Medulla oblongata (tissue), 1 donor: ENCODE measurements around the gene GABRG3.
"Not testable (repeated sequence)": the region's sequence is repeated elsewhere in the genome, so short reads cannot be mapped to it uniquely, and the experiment has no call there.

Experiments used
- DNase-seq: peaks from one replicate; pipeline ENCODE4 v3.0.0-alpha.2; 2015; ENCODE audit errors: extremely low spot score

Gene GABRG3

DNA sequence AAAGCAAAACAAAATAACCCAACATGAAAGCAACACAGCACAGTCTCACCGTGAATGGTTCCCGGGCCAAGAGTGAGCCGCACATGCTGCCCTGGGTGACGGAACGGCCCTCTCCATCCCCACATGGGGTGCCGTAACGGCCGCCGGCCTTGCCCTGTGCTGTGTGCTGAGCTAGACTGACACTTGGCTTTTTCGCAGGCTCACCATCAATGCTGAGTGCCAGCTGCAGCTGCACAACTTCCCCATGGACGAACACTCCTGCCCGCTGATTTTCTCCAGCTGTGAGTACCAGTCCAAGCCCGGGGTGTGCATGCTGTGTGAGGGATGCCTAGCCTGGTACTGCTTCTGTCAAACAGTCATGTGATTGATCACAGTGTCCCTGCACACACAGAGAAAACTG is 357.6 kb downstream of the GABRG3 start:
- DNase-seq = peak; percentile 40

DNA sequence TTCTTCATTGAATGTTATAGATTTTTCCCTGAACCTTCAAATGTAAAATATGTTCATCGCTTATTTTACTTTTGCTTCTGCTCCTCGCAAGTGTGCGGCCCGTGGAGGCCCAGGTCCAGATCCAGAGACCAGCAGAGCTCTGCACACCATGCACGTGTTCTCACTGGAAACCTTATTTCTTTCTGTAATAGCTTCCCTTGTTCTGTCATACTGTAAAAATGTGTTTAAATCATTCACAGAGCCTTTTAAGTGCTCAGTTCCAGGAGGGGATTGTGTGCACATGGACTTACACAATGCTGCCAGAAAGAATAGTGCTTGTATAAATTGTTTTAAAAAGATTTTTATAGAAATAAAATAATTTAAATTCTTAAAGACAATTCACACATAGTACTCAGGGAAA is 359.3 kb downstream of the GABRG3 start:
- DNase-seq = no peak

DNA sequence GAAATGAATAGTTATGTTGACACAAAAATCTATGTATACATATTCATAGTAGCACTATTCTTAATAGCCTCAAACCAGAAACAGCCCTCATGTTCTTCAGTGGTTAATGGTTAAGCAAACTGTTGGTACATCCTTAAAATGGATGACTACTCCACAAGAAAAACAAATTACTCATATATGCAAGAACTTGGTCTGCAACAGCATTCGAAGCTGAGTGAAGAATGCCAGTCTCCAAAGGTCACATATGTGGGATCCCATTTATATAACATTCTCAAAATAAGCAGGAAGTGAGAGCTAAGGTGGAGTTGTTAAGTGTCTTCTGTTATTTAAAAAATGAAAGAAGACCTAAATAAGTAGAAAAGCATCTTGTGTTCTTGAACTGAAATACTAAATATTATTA is 365.7 kb downstream of the GABRG3 start:
- no peak for DNase-seq

DNA sequence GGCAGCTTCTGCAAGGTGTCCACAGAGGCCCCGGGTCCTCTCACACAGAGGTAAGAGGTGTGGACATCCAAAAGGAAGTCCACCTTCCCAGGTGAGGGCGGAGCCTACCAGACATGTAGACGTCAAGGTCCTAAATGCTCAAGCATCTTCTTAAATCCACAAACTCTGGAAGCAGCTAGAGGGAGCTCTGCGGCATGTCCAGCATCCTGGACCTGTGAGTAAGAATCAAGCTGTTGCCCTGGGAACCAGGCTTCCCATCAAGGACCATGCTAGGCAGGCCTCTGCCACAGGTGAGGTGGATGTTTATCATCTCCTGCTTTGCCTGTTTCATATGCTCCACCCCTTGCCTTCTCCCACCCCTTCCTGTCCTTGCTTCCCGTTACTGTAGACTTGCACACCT is 368.2 kb downstream of the GABRG3 start:
- DNase-seq = no peak

DNA sequence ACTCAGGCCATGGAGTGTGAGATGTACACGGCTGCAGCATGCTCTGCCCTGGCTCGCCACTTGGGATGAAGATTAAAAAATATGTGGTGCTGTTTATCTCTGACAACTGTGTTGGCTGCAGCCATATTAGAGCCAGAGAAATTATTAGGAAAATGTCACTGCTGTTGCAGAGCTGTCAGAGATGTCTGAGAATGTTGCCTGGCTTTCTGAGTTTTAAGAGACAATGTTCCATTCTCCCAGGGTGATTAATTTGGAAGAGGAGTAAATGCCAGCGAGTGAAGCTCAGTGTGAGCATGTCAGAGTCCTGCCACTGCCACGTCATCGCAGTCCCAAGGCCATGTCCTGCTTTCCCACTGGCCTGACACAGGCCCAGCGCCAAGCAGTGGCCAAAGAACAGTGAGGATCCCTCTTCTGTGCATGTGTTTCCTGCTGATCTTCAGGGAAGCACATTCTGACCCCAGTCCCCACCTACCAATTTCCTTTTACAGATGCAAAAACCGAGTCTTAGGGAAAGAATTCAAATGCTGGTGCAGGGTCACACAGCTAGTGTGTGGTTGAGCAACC is 370.9 kb downstream of the GABRG3 start:
- DNase-seq = no peak

- no peak for DNase-seq
These were observed 372.0 kb downstream of the GABRG3 start for GRCh38 chr15:27342991-27343390.

DNA sequence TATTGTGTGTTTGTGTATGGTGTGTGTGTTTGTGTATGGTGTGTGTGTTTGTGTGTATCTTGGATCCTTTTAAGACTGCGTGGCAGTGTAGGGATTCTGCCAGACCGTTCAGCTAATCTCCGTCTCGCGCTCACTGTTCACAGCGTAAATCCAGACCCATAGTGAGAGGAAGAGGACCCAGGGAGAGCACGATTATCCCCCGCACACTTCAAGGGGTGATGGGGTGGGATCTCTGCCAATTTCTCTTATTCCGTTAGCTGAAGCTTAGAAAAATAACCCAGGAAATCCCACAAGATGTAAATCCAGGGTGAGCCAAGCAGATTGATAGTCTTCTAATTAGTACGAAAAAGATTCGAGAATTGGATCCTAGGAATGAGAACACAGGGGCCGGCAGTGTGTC is 381.2 kb downstream of the GABRG3 start:
- no peak for DNase-seq

- DNase-seq = no peak
These were observed 382.9 kb downstream of the GABRG3 start for GRCh38 chr15:27353856-27354255.

GRCh38 chr15:27358751-27359434 is 387.9 kb downstream of the GABRG3 start:
- DNase-seq = peak; percentile 25

GRCh38 chr15:27359586-27359985 is 388.6 kb downstream of the GABRG3 start:
- DNase-seq = no peak

DNA sequence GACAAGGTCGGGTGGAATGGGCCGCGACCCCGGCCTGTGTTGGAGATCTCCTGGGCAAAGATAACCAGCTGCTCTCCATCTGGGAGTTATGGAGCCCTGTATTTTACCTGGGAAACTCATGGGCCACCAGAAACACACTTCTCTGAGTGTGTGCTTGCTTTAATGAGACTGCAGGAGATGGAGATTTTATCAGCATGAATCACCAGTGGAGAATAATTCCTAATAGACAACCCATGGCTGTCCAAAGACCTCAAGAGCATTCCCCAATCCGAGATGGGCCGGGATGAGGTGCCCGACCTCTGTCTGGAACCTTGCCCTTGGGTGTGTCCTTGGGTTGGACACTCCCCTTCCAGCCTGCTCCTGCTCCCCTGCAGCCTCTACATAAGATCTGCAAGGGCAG is 389.3 kb downstream of the GABRG3 start:
- no peak for DNase-seq

- no peak for DNase-seq
These were observed 390.5 kb downstream of the GABRG3 start for GRCh38 chr15:27361438-27361837.

GRCh38 chr15:27365456-27365855 is 394.5 kb downstream of the GABRG3 start:
- no peak for DNase-seq

GRCh38 chr15:27377391-27377790 is 406.4 kb downstream of the GABRG3 start:
- DNase-seq = not testable (repeated sequence)

DNA sequence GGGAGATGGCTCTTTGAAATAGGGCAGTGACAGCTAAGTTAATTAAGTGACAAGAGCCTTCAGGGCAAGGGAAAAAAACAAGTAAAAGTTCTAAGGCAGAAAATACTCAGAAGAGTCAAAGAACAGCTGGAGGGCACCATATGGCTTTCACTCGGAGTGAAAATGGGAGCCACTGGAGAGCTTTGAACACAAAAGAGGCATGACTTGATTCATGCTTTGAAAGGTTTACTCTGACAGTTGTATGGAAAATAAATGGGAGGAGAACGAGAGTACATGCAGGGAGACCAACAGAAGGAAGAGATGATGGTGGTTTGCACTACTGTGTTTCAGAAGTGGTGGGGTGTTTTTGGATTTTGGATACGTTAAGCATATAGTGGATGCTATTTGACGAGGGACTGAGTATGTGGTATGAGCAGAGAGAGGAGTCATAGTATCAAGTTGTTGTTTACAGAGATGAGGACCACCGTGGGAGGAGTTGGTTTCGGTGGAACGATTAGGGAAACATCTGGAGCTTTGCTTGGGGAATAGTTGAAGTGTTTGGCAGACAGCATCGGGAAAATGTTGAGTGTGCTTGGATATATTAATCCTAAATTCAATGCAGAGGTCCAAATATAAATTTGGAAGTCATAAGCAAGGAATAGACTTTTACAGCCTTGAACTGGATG is 411.5 kb downstream of the GABRG3 start:
- DNase-seq = no peak

DNA sequence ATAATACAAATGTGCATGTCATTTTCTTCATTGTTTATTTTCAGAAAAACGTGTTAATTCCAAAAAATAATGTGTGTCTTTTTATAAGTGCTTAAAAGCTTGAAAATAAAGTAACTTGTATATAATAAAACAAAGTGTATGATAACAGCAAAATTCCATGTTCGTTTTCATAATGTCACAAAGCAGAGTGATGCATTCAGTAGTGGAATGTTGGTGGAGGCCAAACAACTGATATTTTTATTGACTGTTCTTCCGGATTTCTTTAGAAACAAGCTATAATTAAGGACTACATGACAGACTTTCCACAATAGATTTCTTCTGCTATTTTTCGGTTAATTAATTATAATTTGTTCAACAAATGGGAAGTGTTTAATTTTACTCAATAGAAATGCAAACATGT is 412.7 kb downstream of the GABRG3 start:
- no peak for DNase-seq

DNA sequence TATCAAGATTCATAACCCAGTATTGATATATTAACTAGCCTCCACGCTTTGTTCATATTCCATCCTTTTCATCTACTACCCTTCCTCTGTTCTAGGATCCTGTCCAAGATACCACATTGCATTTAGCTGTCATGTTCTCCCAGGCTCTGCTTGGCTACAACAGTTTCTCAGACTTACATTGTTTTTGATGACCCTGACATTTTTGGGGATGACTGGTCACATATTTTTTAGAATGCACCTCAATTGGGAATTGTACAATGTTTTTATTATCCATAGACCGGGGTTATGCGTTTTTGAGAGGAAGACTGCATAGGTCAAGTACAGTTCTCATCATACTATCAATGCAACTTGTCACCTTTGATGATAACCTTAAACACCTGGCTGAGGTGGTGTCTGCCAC is 421.2 kb downstream of the GABRG3 start:
- no peak for DNase-seq

GRCh38 chr15:27396521-27396920 is 425.5 kb downstream of the GABRG3 start:
- DNase-seq = no peak

DNA sequence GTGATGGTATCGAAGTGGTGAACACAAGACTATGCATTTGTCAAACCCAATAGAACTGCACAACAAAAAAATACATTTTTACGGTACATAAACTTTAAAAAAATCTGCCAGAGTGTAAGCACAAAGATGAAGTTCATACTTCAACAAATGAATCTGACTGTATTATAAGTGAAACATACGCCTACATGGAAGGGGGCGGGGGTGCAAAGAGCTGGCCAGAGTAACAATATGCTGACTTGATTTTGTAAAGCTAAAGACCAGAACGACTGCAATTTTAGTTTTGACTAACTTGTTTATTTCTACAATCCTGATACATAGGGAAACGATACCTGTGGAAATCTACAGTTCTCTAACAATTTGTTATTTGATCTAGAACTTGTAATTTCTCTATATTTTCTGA is 426.0 kb downstream of the GABRG3 start:
- DNase-seq = no peak

DNA sequence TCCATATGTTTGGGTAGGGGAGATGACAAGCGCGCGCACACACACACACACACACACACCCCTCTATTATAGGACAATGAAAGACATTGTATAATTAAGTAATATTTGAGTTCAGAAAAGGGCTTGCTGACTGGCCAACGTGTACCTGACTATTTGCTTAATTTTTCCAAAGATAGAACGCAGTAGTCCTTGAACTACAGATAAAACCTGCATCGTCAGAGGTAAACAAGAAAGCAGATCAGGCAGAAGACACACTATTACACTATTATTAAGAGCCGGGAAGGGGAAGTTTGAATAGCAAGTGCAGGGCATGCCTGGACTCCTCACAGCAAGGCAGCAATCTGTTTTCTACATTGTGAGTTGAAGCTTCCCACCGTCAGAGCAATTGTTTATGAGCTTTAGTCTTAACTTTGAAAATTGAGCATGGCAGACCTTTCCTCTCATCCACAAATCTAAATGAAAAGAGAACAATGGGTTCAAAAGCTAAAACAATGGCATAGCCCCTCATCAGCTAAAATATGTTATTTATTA is 427.7 kb downstream of the GABRG3 start:
- DNase-seq = no peak

- no peak for DNase-seq
These were observed 428.3 kb downstream of the GABRG3 start for GRCh38 chr15:27399241-27399640.

- DNase-seq = no peak
These were observed 430.5 kb downstream of the GABRG3 start for GRCh38 chr15:27401471-27401870.

DNA sequence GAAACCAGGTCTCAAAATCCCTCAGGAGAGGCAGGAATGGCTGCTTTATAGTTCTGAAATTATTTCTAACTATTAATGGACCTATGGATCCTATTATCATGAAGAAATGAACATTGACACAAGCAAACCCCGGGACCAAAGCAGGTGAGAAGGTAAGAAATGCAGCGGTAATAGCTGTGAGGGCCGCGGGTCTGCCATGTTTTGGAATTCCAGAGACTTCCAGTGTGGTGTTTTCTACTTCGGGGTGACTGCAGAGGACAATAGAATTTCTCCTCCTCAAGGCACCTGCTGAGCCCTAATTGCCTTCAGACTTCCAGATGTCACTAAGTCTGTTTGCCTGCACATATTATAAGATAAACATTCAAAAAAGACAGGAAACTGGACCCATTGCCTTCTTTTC is 437.4 kb downstream of the GABRG3 start:
- no peak for DNase-seq
